NCI-H2081 (cell line): ENCODE data around the gene ACSF2.
A peak's percentile ranks its signal among the peaks of the same experiment; 100 is the strongest.
"Not testable (repeated sequence)": the region's sequence is repeated elsewhere in the genome, so short reads cannot be mapped to it uniquely, and the experiment has no call there.

Source experiments
- DNase-seq, 2 experiments: peaks; one replicate each; lab custom pipeline; 2025; lab: John Stamatoyannopoulos, UW

Gene ACSF2

GRCh38 chr17:50425682-50426471, at the start of gene ACSF2:
ACSF2 (plus strand) TSS chr17:50426218; CDS start chr17:50426262, 44 bp downstream.
- DNase-seq: peak in 1 of 2 experiments; percentile 3

GRCh38 chr17:50379351-50380132, 46.5 kb upstream of the ACSF2 start:
- no peak for DNase-seq

- DNase-seq: no peak
Observed at GRCh38 chr17:50380369-50381259, 45.4 kb upstream of the ACSF2 start.

- no peak for DNase-seq
Observed at GRCh38 chr17:50381260-50381815, 44.7 kb upstream of the ACSF2 start.

GRCh38 chr17:50381920-50382319, 44.1 kb upstream of the ACSF2 start:
- no peak for DNase-seq

GRCh38 chr17:50382931-50383330, 43.1 kb upstream of the ACSF2 start:
- no peak for DNase-seq

- no peak for DNase-seq
Observed at GRCh38 chr17:50386510-50386909, 39.5 kb upstream of the ACSF2 start.

GRCh38 chr17:50388728-50389127, 37.3 kb upstream of the ACSF2 start:
- DNase-seq: no peak

- no peak for DNase-seq
Observed at GRCh38 chr17:50389534-50389933, 36.5 kb upstream of the ACSF2 start.

GRCh38 chr17:50392621-50393020, 33.4 kb upstream of the ACSF2 start:
- DNase-seq: no peak

GRCh38 chr17:50393700-50394099, 32.3 kb upstream of the ACSF2 start:
- no peak for DNase-seq

- DNase-seq: no peak
Observed at GRCh38 chr17:50394711-50395110, 31.3 kb upstream of the ACSF2 start.

GRCh38 chr17:50396261-50397110, 29.5 kb upstream of the ACSF2 start:
- DNase-seq: peak in 1 of 2 experiments; percentile 39

GRCh38 chr17:50397111-50397918, 28.7 kb upstream of the ACSF2 start, which contains the start of gene LRRC59:
LRRC59 (minus strand) TSS chr17:50397523; CDS start chr17:50397317, 206 bp downstream.
- DNase-seq: peak; percentile 82 to 83

GRCh38 chr17:50397919-50398285, 28.1 kb upstream of the ACSF2 start:
- DNase-seq: no peak

GRCh38 chr17:50398672-50399071, 27.3 kb upstream of the ACSF2 start:
- DNase-seq: not testable (repeated sequence)

GRCh38 chr17:50399591-50399990, 26.4 kb upstream of the ACSF2 start:
- not testable (repeated sequence) for DNase-seq

GRCh38 chr17:50405351-50405750, 20.7 kb upstream of the ACSF2 start:
- not testable (repeated sequence) for DNase-seq

- no peak for DNase-seq
Observed at GRCh38 chr17:50406578-50406977, 19.4 kb upstream of the ACSF2 start.

- DNase-seq: no peak
Observed at GRCh38 chr17:50407921-50408320, 18.1 kb upstream of the ACSF2 start.
